Measurements from ENCODE around the gene PCSK4. TPM values are rescaled to one million over a fixed set of nuclear protein-coding genes. Genes with fewer than 3 reads are reported as not detected.
A peak's percentile ranks its signal among the peaks of the same experiment; 100 is the strongest.

The PCSK4 gene
- total and polyA plus RNA-seq, 9 of the 15 experiments (the other 6 are each of a cell fraction or from before 2014, with no cell fraction given), result 0.01 to 9.1 (median 2.1) TPM; not detected in 1

DNA sequence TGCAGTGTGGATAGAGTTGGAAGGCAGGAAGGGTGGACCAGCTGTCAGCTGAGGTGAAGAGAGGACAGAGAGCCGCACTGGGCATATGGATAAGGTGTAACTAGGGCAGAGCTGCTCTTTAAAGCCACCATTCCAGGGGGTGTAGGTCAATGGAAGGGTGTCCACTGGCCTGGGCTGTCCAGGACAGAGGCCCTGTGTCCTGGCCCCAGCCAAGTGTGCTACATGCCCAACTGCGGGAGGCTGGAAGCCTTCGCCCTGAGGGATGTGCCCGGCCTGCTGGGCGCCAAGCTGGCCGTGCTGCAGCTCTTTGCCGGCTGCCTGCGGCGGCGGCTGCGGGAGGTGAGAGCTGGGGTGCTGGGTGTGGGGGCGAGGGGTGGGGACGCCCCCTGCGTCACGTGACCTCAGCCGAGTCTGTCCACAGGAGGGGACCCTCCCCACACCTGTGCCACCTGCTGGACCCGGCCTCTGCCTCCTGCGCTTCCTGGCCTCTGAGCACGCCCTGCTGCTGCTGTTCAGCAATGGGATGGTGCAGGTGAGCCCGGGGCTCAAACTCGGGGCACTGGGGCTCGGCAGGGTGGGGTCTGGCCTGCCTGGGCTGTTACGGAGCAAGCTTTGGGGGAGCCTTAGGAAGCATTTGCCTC is 43.5 kb upstream of the PCSK4 start:
- POLR2A ChIA-PET, result interaction anchor here (0.7 kb wide), 1 partner anchor 9 kb away, joined by 4 read pairs; no protein-coding TSS in a partner anchor
- intact Hi-C loops (cut with micrococcal nuclease), result no loop called here
- no TSS peak for BruUV-seq (replicated peaks)
- CTCF ChIA-PET (ENCODE audit: low intra/inter-chr PET ratio), result no interaction called here
- no peak for DNase-seq (ENCODE audit: extremely low read depth in 1 of 4, low spot score in 3 of 4)
- Histone ChIP-seq H3K79me2 (ENCODE audit: control insufficient read depth, insufficient read depth, low read length) (no peaks in the 10 kb centered on the region), H3K9ac (ENCODE audit: insufficient read depth in 1 of 2, low read depth in 2 of 2, low read length in 2 of 2) (no peak overlapping the region), H3K9me3 (replicated peaks; ENCODE audit: control insufficient read depth, insufficient read depth, low read depth, low read length) (no peaks in the 10 kb centered on the region), H4K20me1 (replicated peaks; ENCODE audit: control insufficient read depth, insufficient read depth, low read length) (no peaks in the 10 kb centered on the region), H3K9me1 (ENCODE audit: control insufficient read depth, insufficient read depth, low read length) (no peaks in the 10 kb centered on the region), H3K4me3 (no peak overlapping the region), H3K36me3 (ENCODE audit: control insufficient read depth, insufficient read depth, low read length) (no peaks in the 10 kb centered on the region), H3K27ac (ENCODE audit: extremely low read depth, low read depth, low read length) (no peak overlapping the region), H3K4me2 (ENCODE audit: insufficient read depth, low read length) (no peak overlapping the region), H3K27me3 (ENCODE audit: control insufficient read depth in 2 of 2, insufficient read depth in 2 of 2, low read length in 2 of 2) (peaks cover 9 to 27% of the 10 kb centered on the region in 2 experiments; a peak in 2 of 5 replicates), H2AFZ (ENCODE audit: low read depth, low read length) (no peak overlapping the region), H3K4me1 (replicated peaks in 1 of 2; ENCODE audit: control insufficient read depth in 2 of 2, insufficient read depth in 2 of 2, low read length in 2 of 2) (peaks cover 0 to 22% of the 10 kb centered on the region in 2 experiments; a peak in 2 of 5 replicates)
- TF ChIP-seq, protein P1, sequence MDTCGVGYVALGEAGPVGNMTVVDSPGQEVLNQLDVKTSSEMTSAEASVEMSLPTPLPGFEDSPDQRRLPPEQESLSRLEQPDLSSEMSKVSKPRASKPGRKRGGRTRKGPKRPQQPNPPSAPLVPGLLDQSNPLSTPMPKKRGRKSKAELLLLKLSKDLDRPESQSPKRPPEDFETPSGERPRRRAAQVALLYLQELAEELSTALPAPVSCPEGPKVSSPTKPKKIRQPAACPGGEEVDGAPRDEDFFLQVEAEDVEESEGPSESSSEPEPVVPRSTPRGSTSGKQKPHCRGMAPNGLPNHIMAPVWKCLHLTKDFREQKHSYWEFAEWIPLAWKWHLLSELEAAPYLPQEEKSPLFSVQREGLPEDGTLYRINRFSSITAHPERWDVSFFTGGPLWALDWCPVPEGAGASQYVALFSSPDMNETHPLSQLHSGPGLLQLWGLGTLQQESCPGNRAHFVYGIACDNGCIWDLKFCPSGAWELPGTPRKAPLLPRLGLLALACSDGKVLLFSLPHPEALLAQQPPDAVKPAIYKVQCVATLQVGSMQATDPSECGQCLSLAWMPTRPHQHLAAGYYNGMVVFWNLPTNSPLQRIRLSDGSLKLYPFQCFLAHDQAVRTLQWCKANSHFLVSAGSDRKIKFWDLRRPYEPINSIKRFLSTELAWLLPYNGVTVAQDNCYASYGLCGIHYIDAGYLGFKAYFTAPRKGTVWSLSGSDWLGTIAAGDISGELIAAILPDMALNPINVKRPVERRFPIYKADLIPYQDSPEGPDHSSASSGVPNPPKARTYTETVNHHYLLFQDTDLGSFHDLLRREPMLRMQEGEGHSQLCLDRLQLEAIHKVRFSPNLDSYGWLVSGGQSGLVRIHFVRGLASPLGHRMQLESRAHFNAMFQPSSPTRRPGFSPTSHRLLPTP (IDR thresholded peaks at IDR 0.05; ENCODE audit: borderline replicate concordance, extremely low read depth, insufficient read length), result no peak
- TF ChIP-seq RFX1 (IDR thresholded peaks at IDR 0.05) (no peak), PHF8 (IDR thresholded peaks at IDR 0.05; ENCODE audit: borderline replicate concordance, low read length) (no peak), ZKSCAN3 (CRISPR knock-in tag; IDR thresholded peaks at IDR 0.05) (no peak), ZNF780A (CRISPR knock-in tag; IDR thresholded peaks at IDR 0.05) (no peak), RBM34 (IDR thresholded peaks at IDR 0.05; ENCODE audit: borderline replicate concordance, insufficient read depth, low read length) (no peak), GTF2A2 (tag; IDR thresholded peaks at IDR 0.05) (no peak)
- TF ChIP-seq, protein P2, sequence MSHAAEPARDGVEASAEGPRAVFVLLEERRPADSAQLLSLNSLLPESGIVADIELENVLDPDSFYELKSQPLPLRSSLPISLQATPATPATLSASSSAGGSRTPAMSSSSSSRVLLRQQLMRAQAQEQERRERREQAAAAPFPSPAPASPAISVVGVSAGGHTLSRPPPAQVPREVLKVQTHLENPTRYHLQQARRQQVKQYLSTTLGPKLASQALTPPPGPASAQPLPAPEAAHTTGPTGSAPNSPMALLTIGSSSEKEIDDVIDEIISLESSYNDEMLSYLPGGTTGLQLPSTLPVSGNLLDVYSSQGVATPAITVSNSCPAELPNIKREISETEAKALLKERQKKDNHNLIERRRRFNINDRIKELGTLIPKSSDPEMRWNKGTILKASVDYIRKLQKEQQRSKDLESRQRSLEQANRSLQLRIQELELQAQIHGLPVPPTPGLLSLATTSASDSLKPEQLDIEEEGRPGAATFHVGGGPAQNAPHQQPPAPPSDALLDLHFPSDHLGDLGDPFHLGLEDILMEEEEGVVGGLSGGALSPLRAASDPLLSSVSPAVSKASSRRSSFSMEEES (CRISPR knock-in tag; IDR thresholded peaks at IDR 0.05), result peak; percentile 30; the same call in 1 of the 2 replicates
- TF ChIP-seq, protein P3, sequence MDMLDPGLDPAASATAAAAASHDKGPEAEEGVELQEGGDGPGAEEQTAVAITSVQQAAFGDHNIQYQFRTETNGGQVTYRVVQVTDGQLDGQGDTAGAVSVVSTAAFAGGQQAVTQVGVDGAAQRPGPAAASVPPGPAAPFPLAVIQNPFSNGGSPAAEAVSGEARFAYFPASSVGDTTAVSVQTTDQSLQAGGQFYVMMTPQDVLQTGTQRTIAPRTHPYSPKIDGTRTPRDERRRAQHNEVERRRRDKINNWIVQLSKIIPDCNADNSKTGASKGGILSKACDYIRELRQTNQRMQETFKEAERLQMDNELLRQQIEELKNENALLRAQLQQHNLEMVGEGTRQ (CRISPR knock-in tag; IDR thresholded peaks at IDR 0.05), result peak; percentile 57
- FAIRE-seq, result no peak
- no peak for ATAC-seq
- 33% methylated on average over 8 of the region's 23 CpGs for whole genome bisulfite sequencing (ENCODE audit: insufficient coverage, low coverage, missing lambda C conversion rate)
- in situ Hi-C loops (cut with MboI), result no loop called here
